RWPE1 (cell line): ENCODE data around the gene YBX1.
A peak's percentile ranks its signal among the peaks of the same experiment; 100 is the strongest.
"Not testable (repeated sequence)": the region's sequence is repeated elsewhere in the genome, so short reads cannot be mapped to it uniquely, and the experiment has no call there.

Experiments
- CTCF ChIA-PET: fragments of 350-600 bp; sonication (Branson Sonifier 250); formaldehyde crosslinking; extraction: SDS; loops from one replicate; lab custom pipeline; 2021; lab: Yijun Ruan, JAX
- POLR2A ChIA-PET: fragments of 400-600 bp; formaldehyde crosslinking; extraction: SDS; loops from one replicate; lab custom pipeline; 2020; ENCODE audit warnings: antibody characterized with exemption; ENCODE audit not compliant: low non-redundant PET; lab: Yijun Ruan, JAX
- DNase-seq: peaks from one replicate; pipeline ENCODE4 v3.0.0; 2012; ENCODE audit warnings: low spot score
- H3K27ac ChIP-seq: fragments of 450-650 bp; 2 replicates; pipeline ENCODE4 v1.5.1; 2017
- TF ChIP-seq, protein P1 (sequence below): fragments of 450-650 bp; conservative IDR thresholded peaks from 2 replicates; pipeline ENCODE4 v1.5.1; 2017; ENCODE audit warnings: low read depth, mild to moderate bottlenecking

YBX1 gene

DNA sequence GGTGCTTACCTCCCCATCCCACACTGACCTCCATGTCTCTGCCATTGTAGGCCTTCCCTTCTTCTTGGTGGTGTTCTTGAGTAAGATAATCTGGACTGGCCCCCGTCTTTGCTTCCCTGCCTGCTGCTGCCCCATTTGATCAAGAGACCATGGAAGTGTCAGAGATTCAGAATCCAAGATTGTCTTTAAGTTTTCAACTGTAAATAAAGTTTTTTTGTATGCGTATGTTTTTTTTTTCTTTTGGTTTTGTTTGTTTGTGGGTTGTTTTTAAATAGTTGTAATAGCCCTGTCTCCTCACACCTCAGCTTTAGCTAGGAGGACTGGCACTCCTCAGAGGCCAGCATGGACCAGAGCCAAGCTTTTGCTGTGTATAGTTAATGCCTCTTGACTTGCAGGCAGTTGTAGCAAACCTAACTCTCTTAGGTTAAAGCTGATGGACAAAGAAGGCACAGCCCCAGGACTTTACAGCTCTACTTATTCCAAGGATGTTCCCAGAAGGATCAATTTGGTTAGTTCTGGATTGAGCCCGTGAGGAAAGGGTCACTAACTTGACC lies 5.6 kb upstream of the YBX1 start:
- no peak for DNase-seq
- CTCF ChIA-PET: no interaction called here
- H3K27ac ChIP-seq: no peak overlapping the region
- TF ChIP-seq, protein P1, sequence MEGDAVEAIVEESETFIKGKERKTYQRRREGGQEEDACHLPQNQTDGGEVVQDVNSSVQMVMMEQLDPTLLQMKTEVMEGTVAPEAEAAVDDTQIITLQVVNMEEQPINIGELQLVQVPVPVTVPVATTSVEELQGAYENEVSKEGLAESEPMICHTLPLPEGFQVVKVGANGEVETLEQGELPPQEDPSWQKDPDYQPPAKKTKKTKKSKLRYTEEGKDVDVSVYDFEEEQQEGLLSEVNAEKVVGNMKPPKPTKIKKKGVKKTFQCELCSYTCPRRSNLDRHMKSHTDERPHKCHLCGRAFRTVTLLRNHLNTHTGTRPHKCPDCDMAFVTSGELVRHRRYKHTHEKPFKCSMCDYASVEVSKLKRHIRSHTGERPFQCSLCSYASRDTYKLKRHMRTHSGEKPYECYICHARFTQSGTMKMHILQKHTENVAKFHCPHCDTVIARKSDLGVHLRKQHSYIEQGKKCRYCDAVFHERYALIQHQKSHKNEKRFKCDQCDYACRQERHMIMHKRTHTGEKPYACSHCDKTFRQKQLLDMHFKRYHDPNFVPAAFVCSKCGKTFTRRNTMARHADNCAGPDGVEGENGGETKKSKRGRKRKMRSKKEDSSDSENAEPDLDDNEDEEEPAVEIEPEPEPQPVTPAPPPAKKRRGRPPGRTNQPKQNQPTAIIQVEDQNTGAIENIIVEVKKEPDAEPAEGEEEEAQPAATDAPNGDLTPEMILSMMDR: no peak
- POLR2A ChIA-PET: interaction anchor here (0.7 kb wide), 1 partner anchor 90 kb away, joined by 3 read pairs; the partner anchor contains the start of genes C1orf50 and P3H1

DNA sequence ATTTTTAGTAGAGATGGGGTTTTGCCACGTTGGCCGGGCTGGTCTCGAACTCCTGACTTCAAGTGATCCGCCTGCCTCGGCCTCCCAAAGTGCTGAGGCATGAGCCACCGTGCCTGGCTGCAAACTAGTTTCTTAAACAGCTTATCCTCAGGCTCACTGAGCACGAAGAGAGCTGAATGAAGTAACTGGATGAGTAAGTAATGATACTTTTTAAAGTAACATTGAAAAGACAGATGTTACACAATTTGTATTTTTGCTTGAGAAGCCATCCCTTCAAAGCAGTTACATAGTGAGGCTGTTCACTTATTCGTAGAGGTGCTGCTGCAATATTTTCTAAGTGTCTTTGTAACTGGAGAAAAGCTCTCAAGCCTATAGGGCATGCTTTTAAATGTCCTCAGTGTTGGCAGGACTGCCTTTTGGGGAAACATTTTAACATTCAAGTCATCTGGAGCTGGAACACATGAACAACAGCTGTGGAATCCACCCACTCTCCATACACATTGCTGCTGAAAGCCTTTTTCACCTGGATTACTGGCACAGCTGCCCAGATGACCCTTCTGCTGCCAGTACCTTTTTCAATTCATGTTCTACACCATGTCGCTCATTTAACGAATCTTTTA lies 2.7 kb upstream of the YBX1 start:
- POLR2A ChIA-PET: no interaction called here
- DNase-seq: no peak
- peak overlapping the region; percentile 16; the same call in 1 of the 2 replicates for H3K27ac ChIP-seq
- CTCF ChIA-PET: interaction anchor here (0.6 to 1.1 kb wide), 2 partner anchors 11 to 1261 kb away, joined by 3 read pairs; no protein-coding TSS in a partner anchor
- TF ChIP-seq, protein P1: no peak

- ChIA-PET POLR2A (no interaction called here), CTCF (interaction anchor here (0.9 to 1.1 kb wide), 3 partner anchors 12 to 77 kb away, joined by 3 read pairs; no protein-coding TSS in a partner anchor)
- no peak overlapping the region for H3K27ac ChIP-seq
- TF ChIP-seq, protein P1: no peak
- no peak for DNase-seq
These were observed 2.2 kb upstream of the YBX1 start for GRCh38 chr1:42680055-42680454.

DNA sequence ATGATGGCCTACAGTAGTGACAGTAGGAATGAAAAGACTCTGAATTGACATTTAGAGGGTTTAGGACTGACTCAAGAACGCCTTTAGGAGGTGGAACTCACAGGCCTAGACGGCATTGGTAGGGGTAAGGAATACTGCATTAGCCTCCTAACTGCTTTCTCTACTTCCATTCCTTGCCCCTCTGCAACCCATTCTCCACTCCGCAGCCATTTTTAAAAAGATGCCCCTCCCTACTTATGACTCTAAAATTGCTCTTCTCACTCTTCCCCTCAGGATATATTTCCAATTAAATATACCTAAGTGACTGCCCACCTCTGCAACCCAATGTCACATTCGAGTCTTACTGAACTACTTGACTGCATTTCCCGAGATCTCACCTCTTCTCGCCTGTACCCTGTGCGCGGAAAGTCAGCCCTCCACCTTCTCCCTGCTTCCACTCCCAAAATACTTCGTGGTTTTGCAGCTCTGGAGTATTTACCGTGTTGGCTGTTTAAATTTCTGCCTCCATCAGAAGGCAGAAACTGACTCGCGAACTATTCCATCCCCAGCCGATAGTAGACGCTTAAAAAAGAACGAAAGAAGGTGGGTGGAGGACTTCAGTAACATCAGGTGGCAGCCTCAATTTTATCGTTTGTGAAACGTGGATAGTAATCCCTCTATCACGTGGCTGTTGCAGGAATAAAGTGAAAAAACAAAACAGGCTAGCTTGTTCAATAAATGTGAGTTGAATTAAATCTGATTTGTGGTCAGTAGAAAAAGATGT lies 1.1 kb upstream of the YBX1 start:
- TF ChIP-seq, protein P1: no peak
- peak overlapping the region; percentile 95 for H3K27ac ChIP-seq
- ChIA-PET CTCF (interaction anchor here (0.7 to 1.1 kb wide), 3 partner anchors 17 to 398 kb away, joined by 3 read pairs; no protein-coding TSS in a partner anchor), POLR2A (no interaction called here)
- DNase-seq: no peak

- not testable (repeated sequence) for DNase-seq
- ChIA-PET POLR2A (interaction anchor here (0.6 to 1.0 kb wide), 2 partner anchors 13 to 85 kb away, joined by 3 read pairs; partner anchors contain the start of genes C1orf50 and P3H1), CTCF (interaction anchor here (1.2 kb wide), 1 partner anchor 84 kb away, joined by 8 read pairs; no protein-coding TSS in a partner anchor)
- H3K27ac ChIP-seq: peak overlapping the region; percentile 95
These were observed 193 bp downstream of the YBX1 start for GRCh38 chr1:42682484-42682738.

- ChIA-PET CTCF (interaction anchor here (0.6 to 1.2 kb wide), 3 partner anchors 40 to 87 kb away, joined by 3 to 8 read pairs (median 3); no protein-coding TSS in a partner anchor), POLR2A (interaction anchor here (0.6 to 1.0 kb wide), 2 partner anchors 14 to 84 kb away, joined by 3 read pairs; partner anchors contain the start of genes C1orf50 and P3H1)
- peak; percentile 57 for DNase-seq
- peak overlapping the region; percentile 95 for H3K27ac ChIP-seq
- TF ChIP-seq, protein P1: no peak
These were observed 717 bp downstream of the YBX1 start for GRCh38 chr1:42682739-42683531.
